K562 (cell line): ENCODE data around the gene NLK. TPM values are rescaled to one million over a fixed set of nuclear protein-coding genes. Genes with fewer than 3 reads are reported as not detected.

Experiments
- BACH1 ChIP-seq: fragments of 200-800 bp; sonication (Bioruptor generic); IDR thresholded peaks from 2 replicates; pipeline ENCODE4 v1.6.1; 2016; ENCODE audit warnings: missing genetic modification characterization, missing compliant biosample characterization
- GABPB1 ChIP-seq: sonication (generic); formaldehyde crosslinking; IDR thresholded peaks from 2 replicates; pipeline ENCODE4 v1.8.0; 2022; ENCODE audit warnings: mild to moderate bottlenecking, missing genetic modification reagents
- NELFE ChIP-seq: IDR thresholded peaks from 2 replicates; pipeline ENCODE4 v1.6.1; 2011; ENCODE audit warnings: mild to moderate bottlenecking; ENCODE audit not compliant: insufficient read depth, insufficient read length
- OTX1 ChIP-seq: fragments of 450-650 bp; formaldehyde crosslinking; IDR thresholded peaks from 2 replicates; pipeline ENCODE4 v1.4.0; 2022; ENCODE audit warnings: mild to moderate bottlenecking
- PHTF2 ChIP-seq: fragments of 250-450 bp; sonication (Bioruptor Pico); IDR thresholded peaks from 2 replicates; pipeline ENCODE4 v1.5.0; 2021; ENCODE audit warnings: mild to moderate bottlenecking
- PURB ChIP-seq: sonication (generic); formaldehyde crosslinking; IDR thresholded peaks from 2 replicates; pipeline ENCODE4 v1.9.0; 2021; ENCODE audit warnings: low read depth, mild to moderate bottlenecking, missing genetic modification reagents
- RBM22 ChIP-seq: fragments of 200-400 bp; formaldehyde crosslinking; IDR thresholded peaks from 2 replicates; pipeline ENCODE4 v1.6.1; 2018; ENCODE audit warnings: low read length, low read depth; ENCODE audit not compliant: poor library complexity, severe bottlenecking
- SPI1 ChIP-seq: IDR thresholded peaks from 2 replicates; pipeline ENCODE4 v1.6.1; 2011; ENCODE audit warnings: low read depth, low read length, control low read depth, borderline replicate concordance
- TOE1 ChIP-seq, 2 experiments: fragments of 450-650 bp in 1 of 2; sonication (generic) in 1 of 2; formaldehyde crosslinking in 1 of 2; IDR thresholded peaks; 2 replicates each; pipeline versions ENCODE4 v1.7.1 to v1.8.0; 2016 to 2022; ENCODE audit warnings: borderline replicate concordance in 2 of 2, mild to moderate bottlenecking in 2 of 2, antibody characterized with exemption in 1 of 2, inconsistent platforms in 1 of 2, low read depth in 1 of 2, missing genetic modification reagents in 1 of 2, moderate library complexity in 1 of 2
- ZNF282 ChIP-seq: sonication (generic); formaldehyde crosslinking; IDR thresholded peaks from 2 replicates; pipeline ENCODE4 v1.8.1; 2023; ENCODE audit warnings: missing genetic modification reagents
- ZNF551 ChIP-seq: fragments of 250-450 bp; sonication (Bioruptor Pico); IDR thresholded peaks from 2 replicates; pipeline ENCODE4 v1.5.0; 2021; ENCODE audit warnings: mild to moderate bottlenecking, moderate library complexity
- ZNF589 ChIP-seq: fragments of 200-800 bp; sonication (Bioruptor generic); IDR thresholded peaks from 2 replicates; pipeline ENCODE4 v1.6.1; 2016; ENCODE audit warnings: low read depth, missing genetic modification characterization, missing compliant biosample characterization
- ZNF644 ChIP-seq: fragments of 200-800 bp; sonication (Bioruptor generic); IDR thresholded peaks from 2 replicates; pipeline ENCODE4 v1.6.1; 2016; ENCODE audit warnings: low read depth, missing genetic modification characterization, missing compliant biosample characterization
- polyA plus RNA-seq, 8 experiments: library from polyadenylated mRNA; depleted of rRNA in 4 of 8; stranded (reverse) in 5 of 8; unstranded in 3 of 8; fragments of >200 nt; fragmentation: Nextera tagmentation in 2 of 8; fragmentation: Illumina TruSeq in 1 of 8; extraction: Ambion mirVana in 2 of 8; extraction: Trizol in 1 of 8; gene quantifications; 2 replicates each; pipeline versions ENCODE4 v1.2.1 to v1.2.3, GENCODE V29; 2011 to 2014; ENCODE audit warnings: inconsistent platforms in 1 of 8, missing spikeins in 1 of 8
- total RNA-seq, 7 experiments: library from RNA; depleted of rRNA in 6 of 7; stranded (reverse); fragments of >200 nt in 6 of 7; fragmentation: Illumina TruSeq in 2 of 7; extraction: Trizol in 2 of 7; gene quantifications; 2 replicates each; pipeline versions ENCODE4 v1.2.1 to v1.2.3, GENCODE V29; 2011 to 2021; ENCODE audit warnings: low replicate concordance in 1 of 7
- TF ChIP-seq, protein P1 (sequence below), 2 experiments: fragments of 450-650 bp; IDR thresholded peaks; 2 replicates each; pipeline ENCODE4 v1.6.1; 2018; ENCODE audit warnings: mild to moderate bottlenecking in 2 of 2, low read depth in 1 of 2; ENCODE audit not compliant: partially characterized antibody in 2 of 2
- TF ChIP-seq, protein P2 (sequence below): sonication (generic); formaldehyde crosslinking; IDR thresholded peaks from 2 replicates; pipeline ENCODE4 v1.8.0; 2022; ENCODE audit warnings: missing genetic modification reagents, mild to moderate bottlenecking, borderline replicate concordance
- TF ChIP-seq, protein P3 (sequence below): sonication (generic); formaldehyde crosslinking; IDR thresholded peaks from 2 replicates; pipeline ENCODE4 v1.8.0; 2023; ENCODE audit warnings: missing genetic modification reagents, mild to moderate bottlenecking, borderline replicate concordance

NLK gene
- total and polyA plus RNA-seq, 9 of the 15 experiments (the other 6 are each of a cell fraction or from before 2014, with no cell fraction given): 10.9 to 59.6 (median 26.7) TPM

DNA sequence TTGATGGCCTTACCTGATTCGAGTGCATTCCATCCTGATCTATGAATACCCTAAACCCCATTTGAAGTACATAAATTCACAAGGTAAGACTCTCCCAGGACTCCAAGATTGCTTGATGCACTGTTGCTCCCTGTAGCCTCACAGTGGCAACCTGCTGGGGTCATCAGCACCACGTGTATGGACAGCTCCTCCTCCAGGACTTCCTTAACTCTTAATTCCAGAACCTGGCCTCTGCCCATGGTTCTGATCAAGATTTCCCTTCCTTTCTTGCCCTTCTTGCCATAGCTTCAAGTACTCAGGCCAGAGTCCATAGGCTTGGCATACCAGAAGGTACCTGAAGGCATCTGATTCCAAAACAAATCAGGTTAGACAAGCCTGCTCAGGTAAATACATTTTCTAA, 34.0 kb upstream of the NLK start (continued):
- TF ChIP-seq, protein P1, sequence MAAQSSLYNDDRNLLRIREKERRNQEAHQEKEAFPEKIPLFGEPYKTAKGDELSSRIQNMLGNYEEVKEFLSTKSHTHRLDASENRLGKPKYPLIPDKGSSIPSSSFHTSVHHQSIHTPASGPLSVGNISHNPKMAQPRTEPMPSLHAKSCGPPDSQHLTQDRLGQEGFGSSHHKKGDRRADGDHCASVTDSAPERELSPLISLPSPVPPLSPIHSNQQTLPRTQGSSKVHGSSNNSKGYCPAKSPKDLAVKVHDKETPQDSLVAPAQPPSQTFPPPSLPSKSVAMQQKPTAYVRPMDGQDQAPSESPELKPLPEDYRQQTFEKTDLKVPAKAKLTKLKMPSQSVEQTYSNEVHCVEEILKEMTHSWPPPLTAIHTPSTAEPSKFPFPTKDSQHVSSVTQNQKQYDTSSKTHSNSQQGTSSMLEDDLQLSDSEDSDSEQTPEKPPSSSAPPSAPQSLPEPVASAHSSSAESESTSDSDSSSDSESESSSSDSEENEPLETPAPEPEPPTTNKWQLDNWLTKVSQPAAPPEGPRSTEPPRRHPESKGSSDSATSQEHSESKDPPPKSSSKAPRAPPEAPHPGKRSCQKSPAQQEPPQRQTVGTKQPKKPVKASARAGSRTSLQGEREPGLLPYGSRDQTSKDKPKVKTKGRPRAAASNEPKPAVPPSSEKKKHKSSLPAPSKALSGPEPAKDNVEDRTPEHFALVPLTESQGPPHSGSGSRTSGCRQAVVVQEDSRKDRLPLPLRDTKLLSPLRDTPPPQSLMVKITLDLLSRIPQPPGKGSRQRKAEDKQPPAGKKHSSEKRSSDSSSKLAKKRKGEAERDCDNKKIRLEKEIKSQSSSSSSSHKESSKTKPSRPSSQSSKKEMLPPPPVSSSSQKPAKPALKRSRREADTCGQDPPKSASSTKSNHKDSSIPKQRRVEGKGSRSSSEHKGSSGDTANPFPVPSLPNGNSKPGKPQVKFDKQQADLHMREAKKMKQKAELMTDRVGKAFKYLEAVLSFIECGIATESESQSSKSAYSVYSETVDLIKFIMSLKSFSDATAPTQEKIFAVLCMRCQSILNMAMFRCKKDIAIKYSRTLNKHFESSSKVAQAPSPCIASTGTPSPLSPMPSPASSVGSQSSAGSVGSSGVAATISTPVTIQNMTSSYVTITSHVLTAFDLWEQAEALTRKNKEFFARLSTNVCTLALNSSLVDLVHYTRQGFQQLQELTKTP (IDR thresholded peaks at IDR 0.05; ENCODE audit: low read depth in 1 of 2, partially characterized antibody in 2 of 2): peak in 1 of 2 experiments; percentile 99
- TF ChIP-seq, protein P2, sequence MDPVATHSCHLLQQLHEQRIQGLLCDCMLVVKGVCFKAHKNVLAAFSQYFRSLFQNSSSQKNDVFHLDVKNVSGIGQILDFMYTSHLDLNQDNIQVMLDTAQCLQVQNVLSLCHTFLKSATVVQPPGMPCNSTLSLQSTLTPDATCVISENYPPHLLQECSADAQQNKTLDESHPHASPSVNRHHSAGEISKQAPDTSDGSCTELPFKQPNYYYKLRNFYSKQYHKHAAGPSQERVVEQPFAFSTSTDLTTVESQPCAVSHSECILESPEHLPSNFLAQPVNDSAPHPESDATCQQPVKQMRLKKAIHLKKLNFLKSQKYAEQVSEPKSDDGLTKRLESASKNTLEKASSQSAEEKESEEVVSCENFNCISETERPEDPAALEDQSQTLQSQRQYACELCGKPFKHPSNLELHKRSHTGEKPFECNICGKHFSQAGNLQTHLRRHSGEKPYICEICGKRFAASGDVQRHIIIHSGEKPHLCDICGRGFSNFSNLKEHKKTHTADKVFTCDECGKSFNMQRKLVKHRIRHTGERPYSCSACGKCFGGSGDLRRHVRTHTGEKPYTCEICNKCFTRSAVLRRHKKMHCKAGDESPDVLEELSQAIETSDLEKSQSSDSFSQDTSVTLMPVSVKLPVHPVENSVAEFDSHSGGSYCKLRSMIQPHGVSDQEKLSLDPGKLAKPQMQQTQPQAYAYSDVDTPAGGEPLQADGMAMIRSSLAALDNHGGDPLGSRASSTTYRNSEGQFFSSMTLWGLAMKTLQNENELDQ (CRISPR knock-in tag): no peak; the same call in 1 of the 2 replicates
- TF ChIP-seq TOE1 (IDR thresholded peaks at IDR 0.05; ENCODE audit: borderline replicate concordance) (no peak), TOE1 (CRISPR knock-in tag; IDR thresholded peaks at IDR 0.05; ENCODE audit: borderline replicate concordance, low read depth) (0 out of 2 replicates have a peak, but pooled peaks have one; percentile 31), RBM22 (no peak), GABPB1 (CRISPR knock-in tag) (peak; percentile 53; the same call in 1 of the 2 replicates), NELFE (no peak), BACH1 (peak; percentile 66; the same call in 1 of the 2 replicates), PURB (CRISPR knock-in tag) (no peak), ZNF644 (tag) (peak; percentile 93), ZNF551 (CRISPR knock-in tag) (no peak), ZNF589 (peak; percentile 72; the same call in 1 of the 2 replicates), ZNF282 (no peak), SPI1 (peak; percentile 58), PHTF2 (CRISPR knock-in tag) (no peak), OTX1 (CRISPR knock-in tag) (no peak)
- TF ChIP-seq, protein P3, sequence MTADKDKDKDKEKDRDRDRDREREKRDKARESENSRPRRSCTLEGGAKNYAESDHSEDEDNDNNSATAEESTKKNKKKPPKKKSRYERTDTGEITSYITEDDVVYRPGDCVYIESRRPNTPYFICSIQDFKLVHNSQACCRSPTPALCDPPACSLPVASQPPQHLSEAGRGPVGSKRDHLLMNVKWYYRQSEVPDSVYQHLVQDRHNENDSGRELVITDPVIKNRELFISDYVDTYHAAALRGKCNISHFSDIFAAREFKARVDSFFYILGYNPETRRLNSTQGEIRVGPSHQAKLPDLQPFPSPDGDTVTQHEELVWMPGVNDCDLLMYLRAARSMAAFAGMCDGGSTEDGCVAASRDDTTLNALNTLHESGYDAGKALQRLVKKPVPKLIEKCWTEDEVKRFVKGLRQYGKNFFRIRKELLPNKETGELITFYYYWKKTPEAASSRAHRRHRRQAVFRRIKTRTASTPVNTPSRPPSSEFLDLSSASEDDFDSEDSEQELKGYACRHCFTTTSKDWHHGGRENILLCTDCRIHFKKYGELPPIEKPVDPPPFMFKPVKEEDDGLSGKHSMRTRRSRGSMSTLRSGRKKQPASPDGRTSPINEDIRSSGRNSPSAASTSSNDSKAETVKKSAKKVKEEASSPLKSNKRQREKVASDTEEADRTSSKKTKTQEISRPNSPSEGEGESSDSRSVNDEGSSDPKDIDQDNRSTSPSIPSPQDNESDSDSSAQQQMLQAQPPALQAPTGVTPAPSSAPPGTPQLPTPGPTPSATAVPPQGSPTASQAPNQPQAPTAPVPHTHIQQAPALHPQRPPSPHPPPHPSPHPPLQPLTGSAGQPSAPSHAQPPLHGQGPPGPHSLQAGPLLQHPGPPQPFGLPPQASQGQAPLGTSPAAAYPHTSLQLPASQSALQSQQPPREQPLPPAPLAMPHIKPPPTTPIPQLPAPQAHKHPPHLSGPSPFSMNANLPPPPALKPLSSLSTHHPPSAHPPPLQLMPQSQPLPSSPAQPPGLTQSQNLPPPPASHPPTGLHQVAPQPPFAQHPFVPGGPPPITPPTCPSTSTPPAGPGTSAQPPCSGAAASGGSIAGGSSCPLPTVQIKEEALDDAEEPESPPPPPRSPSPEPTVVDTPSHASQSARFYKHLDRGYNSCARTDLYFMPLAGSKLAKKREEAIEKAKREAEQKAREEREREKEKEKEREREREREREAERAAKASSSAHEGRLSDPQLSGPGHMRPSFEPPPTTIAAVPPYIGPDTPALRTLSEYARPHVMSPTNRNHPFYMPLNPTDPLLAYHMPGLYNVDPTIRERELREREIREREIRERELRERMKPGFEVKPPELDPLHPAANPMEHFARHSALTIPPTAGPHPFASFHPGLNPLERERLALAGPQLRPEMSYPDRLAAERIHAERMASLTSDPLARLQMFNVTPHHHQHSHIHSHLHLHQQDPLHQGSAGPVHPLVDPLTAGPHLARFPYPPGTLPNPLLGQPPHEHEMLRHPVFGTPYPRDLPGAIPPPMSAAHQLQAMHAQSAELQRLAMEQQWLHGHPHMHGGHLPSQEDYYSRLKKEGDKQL (CRISPR knock-in tag): no peak
